ENCODE data around the gene ASPG. TPM values are rescaled to one million over a fixed set of nuclear protein-coding genes. Genes with fewer than 3 reads are reported as not detected.

The ASPG gene
- total RNA-seq, 2 experiments from 2014 or later: not detected

DNA sequence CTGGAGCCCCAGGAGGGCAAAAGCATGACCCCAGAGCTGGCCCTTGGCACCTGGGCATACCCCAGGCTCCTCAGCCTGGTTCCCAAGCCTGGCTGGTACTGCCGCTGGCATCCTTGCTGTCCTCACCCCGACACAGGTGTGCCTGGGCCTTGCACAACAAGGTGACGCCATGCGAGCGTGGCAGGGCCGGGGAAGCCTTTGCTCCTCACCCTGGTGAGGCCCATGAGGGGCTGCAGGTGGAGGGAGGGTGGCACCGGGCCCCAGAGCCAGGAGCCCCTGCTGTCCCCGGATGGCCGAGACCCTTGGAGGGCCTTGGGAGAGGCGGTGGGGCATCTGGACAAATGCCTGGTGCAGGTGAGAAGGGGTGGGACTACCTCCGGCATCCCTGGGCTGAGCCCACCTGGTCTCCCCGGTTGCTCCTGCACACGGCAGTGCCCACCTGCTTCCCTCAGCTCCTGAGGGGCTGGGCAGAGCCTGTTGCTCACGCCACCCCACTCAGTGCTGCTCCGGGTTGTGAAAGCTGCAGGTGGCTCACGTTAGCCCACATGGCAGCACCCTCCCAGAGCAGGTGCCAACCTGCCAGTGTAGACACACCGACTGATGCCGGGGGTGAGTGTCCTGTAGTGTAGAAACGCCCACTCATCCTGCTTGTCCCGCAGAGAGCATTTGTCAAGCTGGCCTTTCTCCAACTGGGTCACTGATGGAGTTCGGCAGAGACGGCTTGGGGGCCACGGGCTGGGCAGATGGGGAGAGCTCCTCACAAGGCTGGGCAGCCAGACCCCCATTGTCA, 28.3 kb downstream of the ASPG start:
- TF ChIP-seq, protein P1, sequence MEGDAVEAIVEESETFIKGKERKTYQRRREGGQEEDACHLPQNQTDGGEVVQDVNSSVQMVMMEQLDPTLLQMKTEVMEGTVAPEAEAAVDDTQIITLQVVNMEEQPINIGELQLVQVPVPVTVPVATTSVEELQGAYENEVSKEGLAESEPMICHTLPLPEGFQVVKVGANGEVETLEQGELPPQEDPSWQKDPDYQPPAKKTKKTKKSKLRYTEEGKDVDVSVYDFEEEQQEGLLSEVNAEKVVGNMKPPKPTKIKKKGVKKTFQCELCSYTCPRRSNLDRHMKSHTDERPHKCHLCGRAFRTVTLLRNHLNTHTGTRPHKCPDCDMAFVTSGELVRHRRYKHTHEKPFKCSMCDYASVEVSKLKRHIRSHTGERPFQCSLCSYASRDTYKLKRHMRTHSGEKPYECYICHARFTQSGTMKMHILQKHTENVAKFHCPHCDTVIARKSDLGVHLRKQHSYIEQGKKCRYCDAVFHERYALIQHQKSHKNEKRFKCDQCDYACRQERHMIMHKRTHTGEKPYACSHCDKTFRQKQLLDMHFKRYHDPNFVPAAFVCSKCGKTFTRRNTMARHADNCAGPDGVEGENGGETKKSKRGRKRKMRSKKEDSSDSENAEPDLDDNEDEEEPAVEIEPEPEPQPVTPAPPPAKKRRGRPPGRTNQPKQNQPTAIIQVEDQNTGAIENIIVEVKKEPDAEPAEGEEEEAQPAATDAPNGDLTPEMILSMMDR (IDR thresholded peaks at IDR 0.05): no peak
- CTCF ChIA-PET: no interaction called here
- Mint-ChIP-seq H3K27me3 (peaks cover 21% of the 10 kb centered on the region), H3K4me1 (ENCODE audit: low read depth) (no peaks in the 10 kb centered on the region), H3K9me3 (no peaks in the 10 kb centered on the region), H3K36me3 (ENCODE audit: low read depth) (no peaks in the 10 kb centered on the region), H3K4me3 (no peak overlapping the region), H3K27ac (no peak overlapping the region)
- Histone ChIP-seq H3K36me3 (ENCODE audit: insufficient read depth, low read length) (no peaks in the 10 kb centered on the region), H3K9me3 (ENCODE audit: control insufficient read depth in 1 of 2, insufficient read depth in 1 of 2, low read length in 2 of 2) (peaks cover 0 to 12% of the 10 kb centered on the region in 2 experiments), H3K4me3 (ENCODE audit: low read length) (no peak overlapping the region), H3K27ac (ENCODE audit: low read depth in 1 of 2, low read length in 2 of 2) (no peak overlapping the region), H3K27me3 (ENCODE audit: control insufficient read depth in 1 of 2, insufficient read depth in 2 of 2, low read length in 2 of 2) (peaks cover 15 to 24% of the 10 kb centered on the region in 2 experiments), H3K4me1 (ENCODE audit: insufficient read depth, low read length) (peaks cover 4% of the 10 kb centered on the region)
- no peak for DNase-seq
- intact Hi-C loops (cut with DNase I, micrococcal nuclease): no loop called here
- POLR2A ChIA-PET: no interaction called here
- no peak for ATAC-seq (ENCODE audit: poor library complexity)

DNA sequence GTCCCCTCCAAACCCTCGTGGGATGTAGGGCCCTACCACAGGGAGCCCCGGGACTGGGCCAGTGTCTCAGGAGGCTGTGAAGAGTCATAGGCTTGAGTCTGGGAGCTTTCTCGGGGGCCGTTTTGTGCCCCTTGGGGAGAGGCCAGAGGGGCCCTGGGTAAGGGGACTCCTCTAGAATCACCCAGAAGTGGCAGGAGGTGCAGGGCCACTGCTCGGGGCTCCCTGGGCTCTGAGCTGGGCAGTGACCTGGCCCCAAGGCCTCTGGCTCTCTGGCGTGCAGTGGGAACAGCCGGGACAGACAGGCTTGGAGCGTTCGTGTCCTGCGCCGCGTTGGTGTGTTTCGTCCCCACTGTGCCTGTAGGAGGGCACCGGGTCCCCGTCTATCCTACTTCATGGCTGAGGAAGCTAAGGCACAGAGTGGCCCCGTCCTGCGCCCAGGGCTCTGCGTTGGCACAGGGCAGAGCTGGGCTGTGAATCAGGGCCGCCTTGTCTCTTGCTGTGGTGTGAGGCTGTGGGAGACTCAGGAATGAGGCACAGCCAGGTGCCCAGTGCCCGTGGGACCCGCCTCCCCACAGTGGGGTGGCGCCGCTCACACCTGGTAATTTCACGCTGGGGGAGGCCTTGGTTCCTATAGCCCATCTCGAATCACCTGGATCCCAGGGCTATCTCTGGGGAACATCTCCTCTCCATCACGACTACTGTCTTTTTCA, 29.1 kb downstream of the ASPG start:
- no peak for ATAC-seq (ENCODE audit: poor library complexity)
- Histone ChIP-seq H3K9me3 (ENCODE audit: control insufficient read depth in 1 of 2, insufficient read depth in 1 of 2, low read length in 2 of 2) (peaks cover 0 to 16% of the 10 kb centered on the region in 2 experiments), H3K27ac (ENCODE audit: low read depth in 1 of 2, low read length in 2 of 2) (no peak overlapping the region), H3K4me1 (ENCODE audit: insufficient read depth, low read length) (peaks cover 4% of the 10 kb centered on the region), H3K36me3 (ENCODE audit: insufficient read depth, low read length) (no peaks in the 10 kb centered on the region), H3K4me3 (ENCODE audit: low read length) (no peak overlapping the region), H3K27me3 (ENCODE audit: control insufficient read depth in 1 of 2, insufficient read depth in 2 of 2, low read length in 2 of 2) (peaks cover 21 to 32% of the 10 kb centered on the region in 2 experiments)
- CTCF ChIA-PET: no interaction called here
- DNase-seq: peak in 1 of 14 experiments; percentile 4
- Mint-ChIP-seq H3K36me3 (ENCODE audit: low read depth) (no peaks in the 10 kb centered on the region), H3K4me3 (no peak overlapping the region), H3K9me3 (no peaks in the 10 kb centered on the region), H3K27me3 (peaks cover 25% of the 10 kb centered on the region), H3K27ac (no peak overlapping the region), H3K4me1 (ENCODE audit: low read depth) (no peaks in the 10 kb centered on the region)
- TF ChIP-seq, protein P1 (IDR thresholded peaks at IDR 0.05): no peak
- POLR2A ChIA-PET: no interaction called here
- intact Hi-C loops (cut with DNase I, micrococcal nuclease): no loop called here

DNA sequence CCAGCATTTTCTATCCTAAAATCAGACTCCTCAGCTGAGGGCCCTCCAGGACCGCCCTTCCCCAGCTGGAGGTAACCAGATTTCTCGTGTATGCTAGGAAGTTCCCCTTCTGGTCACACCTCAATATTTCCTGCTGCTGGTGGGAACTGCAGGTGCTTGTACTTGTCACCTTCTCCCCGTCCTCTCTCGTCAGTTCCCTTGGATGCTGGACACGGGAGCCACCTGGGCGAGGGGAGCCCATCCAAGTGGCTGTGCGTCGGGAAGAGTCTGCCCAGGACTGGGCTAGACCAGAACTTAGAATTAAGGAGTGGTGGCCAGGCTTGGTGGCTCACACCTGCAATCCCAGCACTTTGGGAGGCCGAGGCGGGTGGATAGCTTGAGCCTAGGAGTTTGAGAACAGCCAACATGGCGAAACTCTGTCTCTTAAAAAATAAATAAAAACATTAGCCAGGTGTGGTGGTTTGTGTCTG, 29.7 kb downstream of the ASPG start:
- no peaks in the 10 kb centered on the region for H3K36me3 Mint-ChIP-seq (ENCODE audit: low read depth)

More for the DNA sequence above, 29.7 kb downstream of the ASPG start:
- Histone ChIP-seq H3K27ac (ENCODE audit: low read depth in 1 of 2, low read length in 2 of 2) (no peak overlapping the region), H3K9me3 (ENCODE audit: control insufficient read depth in 1 of 2, insufficient read depth in 1 of 2, low read length in 2 of 2) (peaks cover 0 to 16% of the 10 kb centered on the region in 2 experiments), H3K27me3 (ENCODE audit: control insufficient read depth in 1 of 2, insufficient read depth in 2 of 2, low read length in 2 of 2) (peaks cover 25 to 37% of the 10 kb centered on the region in 2 experiments), H3K4me1 (ENCODE audit: insufficient read depth, low read length) (peaks cover 4% of the 10 kb centered on the region), H3K36me3 (ENCODE audit: insufficient read depth, low read length) (no peaks in the 10 kb centered on the region), H3K4me3 (ENCODE audit: low read length) (no peak overlapping the region)
- no peak overlapping the region for H3K27ac Mint-ChIP-seq
- intact Hi-C loops (cut with DNase I, micrococcal nuclease): no loop called here
- H3K9me3 Mint-ChIP-seq: no peaks in the 10 kb centered on the region
- TF ChIP-seq, protein P1 (IDR thresholded peaks at IDR 0.05): no peak
- no peak overlapping the region for H3K4me3 Mint-ChIP-seq
- H3K4me1 Mint-ChIP-seq (ENCODE audit: low read depth): no peaks in the 10 kb centered on the region
- peaks cover 29% of the 10 kb centered on the region for H3K27me3 Mint-ChIP-seq
- no peak for DNase-seq
- POLR2A ChIA-PET: no interaction called here
- ATAC-seq (ENCODE audit: poor library complexity): no peak
- CTCF ChIA-PET: no interaction called here

All from CD4-positive, alpha-beta T cell (primary cell).